NK-92 (cell line): ENCODE data around the gene SH3BP5.

Experiments used
- DNase-seq: peaks from one replicate; lab custom pipeline; 2025; ENCODE audit not compliant: unreplicated experiment; lab: John Stamatoyannopoulos, UW

The SH3BP5 gene

DNA sequence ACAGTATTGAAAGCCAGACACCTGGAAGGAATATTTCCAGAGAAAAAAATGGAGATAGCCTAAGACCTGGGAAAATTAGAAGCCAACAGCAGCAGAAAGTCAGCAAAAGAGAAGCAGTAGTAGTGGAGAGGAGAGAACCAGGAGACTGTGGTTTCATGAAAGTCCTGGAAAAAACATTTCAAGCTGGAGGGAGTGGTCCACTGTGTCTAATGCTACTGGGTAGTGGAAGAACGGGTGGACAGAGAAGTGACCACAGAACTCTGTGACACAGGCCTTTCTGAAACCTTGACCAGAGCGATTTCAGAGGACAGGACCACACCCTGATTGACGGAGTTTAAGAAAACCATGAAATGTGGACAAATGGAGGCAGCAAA is 15.3 kb upstream of the SH3BP5 start:
- DNase-seq: no peak

DNA sequence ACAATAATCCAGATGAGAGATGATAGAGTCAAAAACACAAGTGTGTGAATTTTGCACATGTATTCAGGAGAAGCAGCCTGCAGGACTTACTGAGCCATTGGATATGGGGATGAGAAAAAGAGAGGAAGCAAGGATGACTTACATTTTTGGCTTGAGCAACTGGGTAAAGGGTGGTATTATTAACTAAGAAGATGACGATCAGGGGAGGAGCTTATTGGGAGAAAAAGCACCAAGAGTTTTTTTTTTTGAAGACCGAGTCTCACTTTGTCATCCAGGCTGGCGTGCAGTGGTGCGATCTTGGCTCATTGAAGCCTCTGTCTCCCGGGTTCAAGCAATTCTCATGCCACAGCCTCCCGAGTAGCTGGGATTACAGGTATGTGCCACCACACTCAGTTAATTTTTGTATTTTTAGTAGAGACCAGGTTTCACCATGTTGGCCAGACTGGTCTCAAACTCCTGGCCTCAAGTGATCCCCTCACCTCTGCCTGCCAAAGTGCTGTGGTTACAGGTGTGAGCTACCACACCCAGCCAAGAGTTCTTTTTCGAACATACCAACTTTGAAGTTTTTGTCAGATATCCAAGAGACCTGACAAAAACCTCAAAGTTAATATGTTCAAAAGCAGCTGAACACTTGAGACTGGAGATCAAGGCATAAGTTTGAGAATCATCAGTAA is 14.8 kb upstream of the SH3BP5 start:
- DNase-seq: no peak

DNA sequence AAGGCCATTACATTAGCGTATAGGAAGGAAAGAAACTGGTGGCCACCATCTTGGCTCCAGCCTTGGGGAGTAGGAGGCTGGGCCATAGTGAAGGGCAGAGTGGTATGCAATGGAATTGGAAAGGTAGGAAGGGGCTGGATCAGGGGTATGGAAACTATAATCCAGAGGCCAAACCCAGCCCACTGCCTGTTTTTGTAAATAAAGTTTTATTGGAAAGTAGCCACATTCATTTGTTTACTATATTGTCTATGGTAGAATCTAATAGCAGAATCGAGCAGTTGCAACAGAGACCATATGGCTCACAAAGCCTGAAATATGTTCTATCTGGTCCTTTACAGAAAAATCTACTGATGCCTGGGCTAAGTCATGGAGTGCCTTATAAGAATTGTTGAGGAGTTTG is 14.1 kb upstream of the SH3BP5 start:
- DNase-seq: no peak

- no peak for DNase-seq
Measured at GRCh38 chr3:15345608-15346137, 13.3 kb upstream of the SH3BP5 start.

DNA sequence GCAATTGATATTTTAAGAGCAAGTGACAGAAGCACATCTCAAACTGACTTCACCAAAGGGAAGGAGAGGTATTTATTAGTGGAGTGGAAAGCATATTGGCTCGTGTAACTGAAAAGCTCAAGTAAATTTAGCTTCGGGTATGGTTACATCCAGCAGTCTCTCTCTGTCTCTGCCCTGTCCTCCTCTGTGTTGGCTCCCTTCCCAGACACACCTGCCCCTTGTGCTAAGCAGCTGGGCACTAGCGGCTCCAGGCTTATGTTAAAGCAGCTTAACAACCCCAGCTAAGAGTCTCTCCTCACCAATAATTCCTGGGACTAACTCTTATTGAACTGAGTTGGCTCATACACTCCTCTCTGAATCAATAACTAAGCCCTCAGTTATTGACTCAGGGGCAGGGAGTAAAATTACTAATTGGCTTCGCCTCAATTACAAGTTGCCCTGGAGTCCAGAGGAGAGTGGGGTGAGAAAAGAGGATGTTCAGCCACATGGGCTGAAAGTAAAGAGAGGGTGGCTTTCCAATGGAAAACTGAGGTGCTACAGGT is 12.8 kb upstream of the SH3BP5 start:
- DNase-seq: no peak

DNA sequence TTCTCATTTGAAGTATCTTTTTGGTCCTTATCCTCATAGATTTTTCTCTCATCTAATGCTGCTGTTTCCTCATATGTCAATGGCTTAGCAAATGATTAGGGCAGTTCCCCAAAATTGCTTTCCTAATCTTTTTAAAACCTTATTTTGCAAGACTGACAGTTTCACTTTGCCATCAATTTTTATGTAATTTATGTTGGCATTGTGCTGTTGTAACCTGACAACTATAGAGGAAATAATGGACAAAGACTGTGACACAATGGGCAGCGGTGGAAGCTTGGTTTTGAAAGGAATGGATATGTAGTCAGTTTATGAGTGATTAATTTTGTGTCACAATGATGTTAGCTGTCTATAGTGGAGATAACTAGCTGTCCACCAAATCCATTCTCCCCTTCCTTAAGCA is 10.6 kb upstream of the SH3BP5 start:
- no peak for DNase-seq

DNA sequence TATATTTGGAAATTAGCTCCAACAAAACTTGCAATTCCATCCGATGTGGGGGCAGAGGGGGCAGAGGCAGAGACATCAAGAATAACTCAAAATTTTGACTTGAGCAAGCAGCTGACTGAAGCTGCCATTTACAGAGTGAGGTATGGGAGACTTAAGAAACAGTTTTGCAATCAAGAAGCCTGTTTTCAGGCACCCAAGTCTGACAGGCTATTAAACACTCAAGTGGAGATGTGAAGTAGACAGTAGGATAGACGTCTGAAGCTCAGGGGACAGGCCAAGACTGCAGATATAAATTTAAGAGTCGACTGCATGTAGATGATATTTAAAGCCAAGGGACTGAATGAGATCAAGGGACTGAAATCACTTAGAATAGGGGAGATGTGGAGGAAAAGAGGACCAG is 9.9 kb upstream of the SH3BP5 start:
- no peak for DNase-seq

DNA sequence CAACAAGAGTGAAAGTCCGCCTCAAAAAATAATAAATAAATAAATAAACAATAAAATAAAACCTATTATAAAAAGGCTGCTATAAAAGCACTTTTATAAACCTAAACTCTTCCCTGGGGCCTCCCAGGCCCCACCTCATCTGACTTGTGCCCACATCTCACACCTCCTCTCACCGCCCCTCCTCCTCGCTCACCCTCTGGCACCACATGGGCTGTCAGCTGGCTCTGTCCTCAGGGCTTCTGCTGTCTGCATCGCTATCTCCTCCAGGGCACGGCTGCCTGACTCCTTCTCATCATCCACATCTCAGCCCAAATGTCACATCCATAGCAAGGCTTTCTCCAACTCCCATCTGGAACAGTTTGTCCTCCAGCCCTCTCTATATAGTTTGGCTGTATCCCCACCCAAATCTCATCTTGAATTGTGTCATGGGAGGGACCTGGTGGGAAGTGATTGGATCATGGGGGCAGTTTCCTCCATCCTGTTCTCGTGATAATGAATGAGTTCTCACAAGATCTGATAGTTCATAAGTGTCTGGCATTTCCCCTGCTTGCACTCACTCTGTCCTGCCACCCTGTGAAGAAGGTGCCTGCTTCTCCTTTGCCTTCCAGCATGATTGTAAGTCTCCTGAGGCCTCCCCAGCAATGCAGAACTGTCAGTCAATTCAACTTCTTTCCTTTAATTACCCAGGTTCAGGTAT is 8.8 kb upstream of the SH3BP5 start:
- DNase-seq: no peak

DNA sequence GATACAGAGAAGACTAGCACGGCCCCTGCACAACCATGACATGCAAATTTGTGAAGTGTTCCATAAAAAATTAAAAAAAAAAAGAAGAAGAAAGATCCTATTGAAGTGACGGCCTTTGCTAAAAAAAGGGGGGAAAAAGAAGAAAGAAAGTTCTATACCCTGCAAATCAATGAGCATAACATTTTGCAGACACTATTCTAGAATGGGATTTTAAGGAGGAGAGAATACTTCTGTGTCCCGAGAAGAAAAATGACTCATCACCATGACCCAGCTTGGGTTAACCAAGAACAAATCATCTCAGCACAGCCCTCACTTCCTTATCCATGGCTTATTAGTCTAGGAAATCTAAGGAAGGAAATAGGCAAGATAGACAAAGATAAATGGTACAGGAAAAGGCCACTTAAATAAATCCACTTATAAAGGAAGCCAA is 7.4 kb upstream of the SH3BP5 start:
- DNase-seq: no peak

DNA sequence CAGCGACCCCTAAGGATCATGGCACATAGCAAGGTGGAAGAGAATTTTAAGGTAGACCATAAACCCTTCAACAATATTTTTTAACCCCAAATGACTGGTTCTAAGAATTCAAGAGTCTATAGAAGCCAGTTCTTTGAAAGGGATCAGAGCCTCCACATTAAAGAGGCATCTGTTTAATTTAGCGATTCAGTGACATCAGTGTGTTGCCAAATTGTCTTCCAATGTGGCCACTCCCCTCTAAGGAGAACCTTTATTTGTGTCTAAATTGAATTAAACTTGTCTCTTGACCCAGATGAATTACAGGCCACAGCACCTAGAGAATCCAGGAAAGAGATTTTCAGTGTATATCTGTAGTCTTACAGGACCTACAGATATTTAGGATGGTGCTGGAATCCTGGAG is 6.6 kb upstream of the SH3BP5 start:
- DNase-seq: no peak

- no peak for DNase-seq
Measured at GRCh38 chr3:15337963-15338362, 5.6 kb upstream of the SH3BP5 start.

GRCh38 chr3:15336057-15336456 is 3.7 kb upstream of the SH3BP5 start:
- no peak for DNase-seq

DNA sequence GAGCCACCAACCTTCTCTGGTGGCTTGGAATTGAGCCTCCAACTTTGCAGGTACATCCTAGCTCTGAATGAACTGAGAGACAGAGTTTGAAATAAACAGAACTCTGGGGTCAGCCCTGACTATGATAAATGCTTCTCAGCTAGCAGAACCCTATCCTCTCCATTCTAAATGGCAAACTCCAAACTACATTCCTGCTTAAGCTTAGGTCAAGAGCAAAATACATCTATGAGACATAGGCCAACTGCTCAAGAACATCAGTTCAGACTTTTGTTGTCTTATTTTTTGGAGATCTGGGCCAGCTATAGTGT is 1.5 kb upstream of the SH3BP5 start:
- no peak for DNase-seq

DNA sequence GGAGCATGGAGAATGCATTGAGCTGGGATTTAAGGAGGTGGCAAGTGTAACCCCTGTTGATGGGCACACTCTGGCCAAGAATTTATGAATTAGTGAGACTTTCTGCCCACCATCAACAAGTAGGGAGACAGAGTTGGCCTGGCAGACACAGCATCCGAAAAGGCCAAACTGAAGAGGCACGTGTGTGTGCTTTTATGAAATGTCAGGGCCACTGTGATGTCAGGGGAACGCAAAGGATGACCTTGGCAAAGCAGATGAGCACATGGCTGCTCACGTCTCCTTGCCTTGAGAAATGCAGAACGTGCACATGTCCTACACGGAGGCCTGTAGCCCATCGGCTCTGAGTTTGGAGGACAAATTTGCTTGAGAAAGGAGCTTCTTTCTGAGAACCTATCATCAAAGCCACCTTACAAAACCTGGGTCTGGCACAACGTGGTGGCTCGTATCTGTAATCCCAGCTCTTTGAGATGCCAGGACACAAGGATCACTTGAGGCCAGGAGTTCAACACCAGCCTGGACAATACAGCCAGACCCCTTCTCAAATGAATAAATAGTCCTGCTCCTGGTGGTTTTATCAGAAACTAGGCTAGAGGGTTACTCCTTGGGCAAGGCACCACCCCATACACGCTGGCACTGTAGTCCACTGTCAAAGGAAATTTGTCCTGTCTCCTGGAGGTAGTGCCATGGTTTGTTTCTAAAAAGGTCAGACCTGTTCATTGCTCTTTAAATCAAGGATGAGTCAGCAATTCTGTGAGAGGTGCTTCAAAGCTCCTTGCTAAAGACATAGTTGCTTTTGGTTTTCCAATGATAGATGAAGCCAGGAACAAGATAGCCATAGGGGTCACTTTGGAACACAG is 941 bp upstream of the SH3BP5 start:
- no peak for DNase-seq

DNA sequence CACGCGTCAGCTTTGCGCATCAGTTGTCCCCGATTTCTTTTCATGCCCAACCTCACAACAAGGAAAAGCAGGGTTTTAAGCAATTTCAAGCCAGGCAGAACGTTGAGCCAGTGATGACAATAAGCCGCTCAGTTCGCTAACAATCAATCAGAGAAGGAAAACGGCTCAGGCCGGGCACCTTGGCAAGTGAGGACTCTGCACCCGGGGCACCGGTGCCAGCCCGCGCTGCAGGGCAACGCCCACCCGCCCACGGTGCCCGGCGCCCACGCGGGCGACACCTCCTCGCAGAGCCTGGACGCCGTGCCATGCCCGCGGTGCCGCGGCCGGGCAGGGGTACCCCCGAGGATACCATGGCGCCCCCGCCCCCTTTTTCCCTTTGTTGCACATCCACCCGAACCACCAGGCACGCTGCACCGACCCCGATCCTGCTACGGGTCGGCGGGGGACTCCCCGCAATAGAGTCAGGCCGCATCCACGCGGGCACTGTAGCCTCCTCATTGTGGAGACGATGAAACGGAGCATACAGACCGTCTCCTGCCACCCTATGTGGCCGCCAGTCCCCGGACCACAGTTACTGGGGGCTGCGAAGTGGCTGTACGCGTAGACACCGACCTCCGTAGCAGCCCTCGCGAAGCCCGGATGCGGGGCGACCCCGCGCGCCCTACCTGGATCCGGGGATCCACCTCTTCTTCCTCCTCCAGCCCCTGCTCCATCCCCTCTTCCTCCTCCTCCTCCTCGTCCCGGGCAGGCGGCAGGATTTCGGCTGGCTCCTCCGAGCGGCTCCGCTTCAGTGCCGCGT is 581 bp downstream of the SH3BP5 start:
- DNase-seq: no peak

GRCh38 chr3:15331072-15331605 is 1.2 kb downstream of the SH3BP5 start:
- DNase-seq: no peak

DNA sequence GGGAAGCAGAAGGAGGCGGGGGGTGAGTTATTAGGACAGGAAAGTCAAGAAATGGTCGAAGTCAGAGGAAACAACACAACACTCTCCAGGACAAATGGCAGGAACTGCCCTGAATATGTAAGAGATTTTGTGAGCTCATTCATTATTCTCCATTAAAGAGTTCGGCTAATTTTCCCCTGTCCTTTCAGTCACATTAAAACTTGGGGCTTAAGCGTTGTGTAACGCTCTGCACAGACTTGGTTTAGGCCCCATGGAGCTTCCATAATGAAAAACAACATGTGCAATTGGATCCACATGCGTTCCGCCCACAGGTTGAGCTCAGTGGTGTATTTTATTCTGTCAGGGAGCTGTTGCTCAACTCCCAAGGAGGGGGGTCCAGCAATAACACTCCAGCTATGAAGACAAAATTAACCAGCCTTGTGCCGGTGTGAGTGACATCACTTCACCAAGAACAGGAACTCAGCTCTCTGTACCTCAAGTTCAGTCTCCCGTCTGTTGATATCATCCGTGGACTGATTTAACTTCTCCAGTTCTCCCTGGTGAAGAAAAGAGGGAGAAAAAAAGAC is 2.3 kb downstream of the SH3BP5 start:
- DNase-seq: no peak

DNA sequence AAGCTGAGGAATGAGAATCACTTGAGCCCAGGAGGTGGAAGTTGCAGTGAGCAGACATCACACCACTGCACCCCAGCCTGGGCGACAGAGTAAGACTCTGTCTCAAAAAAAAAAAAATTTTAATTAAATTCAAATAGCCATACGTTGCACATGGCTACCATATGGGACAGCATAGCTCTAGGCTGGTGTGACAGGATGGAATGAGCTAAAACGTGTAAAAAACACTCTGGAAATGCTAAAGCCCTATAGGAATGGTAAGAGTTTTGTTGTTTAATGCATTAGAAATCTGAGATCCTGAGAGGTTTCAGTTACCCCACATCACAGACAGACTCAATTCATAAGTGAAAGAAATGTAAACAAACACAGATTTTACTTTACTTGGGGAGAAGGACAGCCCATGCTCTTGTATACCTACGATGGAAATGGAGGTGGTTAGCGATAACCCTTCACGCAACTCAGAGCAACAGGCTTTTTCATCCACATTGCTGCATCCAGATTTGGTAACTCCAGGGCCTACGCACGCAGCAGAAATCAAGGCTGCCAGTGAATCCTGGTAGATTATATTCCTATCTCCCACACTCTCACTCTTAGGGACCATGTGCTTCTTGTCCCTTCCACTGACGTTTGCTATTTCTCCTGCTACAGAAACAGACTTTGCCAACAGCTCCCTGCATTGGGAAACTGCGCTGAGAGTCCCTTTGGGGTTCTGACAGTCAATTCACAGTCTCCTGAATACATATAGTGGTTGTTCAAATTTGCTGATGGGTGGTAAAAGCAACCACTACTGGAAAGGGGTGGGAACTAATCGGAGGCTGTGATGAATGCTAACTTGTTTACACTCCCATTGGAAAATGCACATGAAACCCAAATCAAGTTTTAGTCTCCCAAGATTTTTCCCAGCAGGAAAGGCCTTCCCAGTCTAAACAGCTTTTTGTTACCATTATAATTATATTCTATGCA is 3.1 kb downstream of the SH3BP5 start:
- DNase-seq: no peak

DNA sequence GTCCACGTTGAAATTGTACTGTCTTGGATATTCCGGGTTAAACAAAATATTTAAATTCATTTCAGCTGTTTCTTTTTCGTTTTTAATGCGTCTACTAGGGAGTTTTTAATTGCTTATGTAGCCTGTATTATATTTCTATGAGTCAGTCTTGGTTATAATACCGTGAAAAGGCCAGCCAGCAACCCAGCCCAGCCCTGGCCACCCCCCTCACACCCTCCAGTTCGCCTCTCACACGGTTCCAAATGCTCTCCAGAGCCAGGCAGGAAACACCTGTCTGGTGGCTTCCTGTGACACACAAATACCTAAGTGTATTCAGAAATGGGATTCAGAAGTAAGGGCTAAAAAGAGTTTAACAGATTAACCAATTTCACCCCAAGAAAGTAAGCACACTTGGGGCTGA is 4.4 kb downstream of the SH3BP5 start:
- no peak for DNase-seq
